GM23338 (cell line): ENCODE measurements around the gene CORO1C.

ENCODE experiments used
- CREB1 ChIP-seq: fragments of 250-450 bp; sonication (Bioruptor Pico); IDR thresholded peaks from 2 replicates; pipeline ENCODE4 v1.5.0; 2020; ENCODE audit warnings: low read depth, mild to moderate bottlenecking, moderate library complexity
- CTCF ChIP-seq, 2 experiments: fragments of 200-600 bp in 1 of 2; sonication (generic) in 1 of 2; conservative IDR thresholded peaks; 2 replicates each; pipeline versions ENCODE4 v1.5.1 to v1.6.1; 2016 to 2017; ENCODE audit warnings: antibody characterized with exemption in 2 of 2, low read depth in 2 of 2, mild to moderate bottlenecking in 2 of 2, moderate library complexity in 1 of 2
- ETS1 ChIP-seq: IDR thresholded peaks from 2 replicates; pipeline ENCODE4 v1.6.1; 2016; ENCODE audit warnings: antibody characterized with exemption
- EZH2 ChIP-seq: fragments of 200-600 bp; sonication (generic); IDR thresholded peaks from one replicate; pipeline ENCODE4 v1.8.0; 2017; ENCODE audit warnings: antibody characterized with exemption, mild to moderate bottlenecking, low read depth; ENCODE audit not compliant: unreplicated experiment
- EZH2phosphoT487 ChIP-seq: fragments of 200-600 bp; sonication (generic); IDR thresholded peaks from one replicate; pipeline ENCODE4 v1.8.1; 2018; ENCODE audit warnings: antibody characterized with exemption; ENCODE audit not compliant: unreplicated experiment
- JUNB ChIP-seq: IDR thresholded peaks from one replicate; pipeline ENCODE4 v1.6.1; 2016; ENCODE audit warnings: antibody characterized with exemption; ENCODE audit not compliant: unreplicated experiment
- NANOG ChIP-seq: IDR thresholded peaks from 2 replicates; pipeline ENCODE4 v1.6.1; 2016; ENCODE audit warnings: antibody characterized with exemption, borderline replicate concordance
- POLR2AphosphoS5 ChIP-seq: IDR thresholded peaks from 2 replicates; pipeline ENCODE4 v1.6.1; 2016; ENCODE audit warnings: antibody characterized with exemption, low read depth
- REST ChIP-seq: IDR thresholded peaks from one replicate; pipeline ENCODE4 v1.6.1; 2018; ENCODE audit warnings: antibody characterized with exemption; ENCODE audit not compliant: unreplicated experiment
- ZNF114 ChIP-seq: fragments of 250-450 bp; sonication (Bioruptor Pico); IDR thresholded peaks from 2 replicates; pipeline ENCODE4 v1.5.0; 2020; ENCODE audit warnings: mild to moderate bottlenecking, moderate library complexity
- ZNF331 ChIP-seq: fragments of 250-450 bp; sonication (Bioruptor Pico); IDR thresholded peaks from 2 replicates; pipeline ENCODE4 v1.5.0; 2020; ENCODE audit warnings: low read depth, mild to moderate bottlenecking, moderate library complexity

- no peak for TF ChIP-seq EZH2phosphoT487
- TF ChIP-seq NANOG = no peak
- TF ChIP-seq CTCF (conservative IDR thresholded peaks at IDR 0.05; ENCODE audit: low read depth in 2 of 2) = no peak
- no peak for TF ChIP-seq EZH2
- no peak for TF ChIP-seq CREB1 (CRISPR knock-in tag)
- no peak for TF ChIP-seq POLR2AphosphoS5
- no peak for TF ChIP-seq ZNF331 (CRISPR knock-in tag)
- no peak for TF ChIP-seq REST
- no peak for TF ChIP-seq JUNB
- no peak for TF ChIP-seq ZNF114 (CRISPR knock-in tag)
- no peak for TF ChIP-seq ETS1
Measured at GRCh38 chr12:108600702-108601007, 130.7 kb downstream of the CORO1C start.
